Subcutaneous preadipocyte (primary cell): ENCODE measurements around the gene ZNF324B. TPM values are rescaled to one million over a fixed set of nuclear protein-coding genes. Genes with fewer than 3 reads are reported as not detected.

Source experiments
- small RNA-seq: library from RNA; depleted of rRNA; stranded (forward); fragments of <200 nt; gene quantifications from one replicate; pipeline ENCODE3, GENCODE V24; 2012
- total RNA-seq: library from RNA; depleted of rRNA; stranded (reverse); fragments of >200 nt; gene quantifications from 2 replicates; pipeline ENCODE4 v1.2.3, GENCODE V29; 2012

ZNF324B gene
- total RNA-seq, result 11.8 and 14.5 TPM in 2 replicates

DNA sequence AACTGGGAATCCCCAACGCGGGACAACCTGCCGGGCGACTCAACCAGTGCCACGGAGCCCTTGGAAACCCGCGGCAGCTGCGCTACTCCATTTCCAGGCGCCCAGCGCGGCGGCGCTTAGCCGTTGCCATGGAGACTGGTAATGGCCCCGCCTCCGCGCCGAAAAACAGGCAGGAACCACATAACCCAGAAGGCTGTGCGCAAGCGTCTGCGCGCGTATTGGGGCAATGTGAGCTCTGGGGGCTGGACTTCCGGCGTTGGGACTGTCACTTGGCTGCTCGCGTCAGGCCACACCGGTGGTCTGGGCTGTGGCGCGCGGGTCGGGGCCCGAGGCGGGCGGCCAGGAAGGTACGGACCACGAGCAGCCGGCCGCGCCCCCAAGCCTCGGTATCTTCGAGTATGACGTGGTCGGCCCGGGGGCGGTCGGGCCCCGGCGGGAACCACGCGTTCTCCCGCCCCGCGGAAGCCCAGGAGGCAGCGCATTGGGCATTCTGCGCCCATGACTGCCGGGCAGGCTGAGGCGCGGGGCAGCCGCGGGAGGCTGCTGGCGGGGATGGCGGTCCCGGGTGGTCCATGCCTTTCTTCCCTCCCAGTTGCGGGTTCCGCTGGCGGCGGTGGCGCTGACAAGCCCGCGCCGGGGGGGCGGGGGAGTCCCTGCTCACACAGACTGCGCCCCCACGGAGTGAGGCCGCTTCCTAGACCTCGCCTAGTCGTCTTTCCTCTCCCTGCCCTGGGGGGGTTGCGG is at the start of gene ZNF324B:
ZNF324B (plus strand) TSS at position 265 of the 744 bp plus-strand sequence. CDS start 2,080 bp downstream, outside the sequence.

DNA sequence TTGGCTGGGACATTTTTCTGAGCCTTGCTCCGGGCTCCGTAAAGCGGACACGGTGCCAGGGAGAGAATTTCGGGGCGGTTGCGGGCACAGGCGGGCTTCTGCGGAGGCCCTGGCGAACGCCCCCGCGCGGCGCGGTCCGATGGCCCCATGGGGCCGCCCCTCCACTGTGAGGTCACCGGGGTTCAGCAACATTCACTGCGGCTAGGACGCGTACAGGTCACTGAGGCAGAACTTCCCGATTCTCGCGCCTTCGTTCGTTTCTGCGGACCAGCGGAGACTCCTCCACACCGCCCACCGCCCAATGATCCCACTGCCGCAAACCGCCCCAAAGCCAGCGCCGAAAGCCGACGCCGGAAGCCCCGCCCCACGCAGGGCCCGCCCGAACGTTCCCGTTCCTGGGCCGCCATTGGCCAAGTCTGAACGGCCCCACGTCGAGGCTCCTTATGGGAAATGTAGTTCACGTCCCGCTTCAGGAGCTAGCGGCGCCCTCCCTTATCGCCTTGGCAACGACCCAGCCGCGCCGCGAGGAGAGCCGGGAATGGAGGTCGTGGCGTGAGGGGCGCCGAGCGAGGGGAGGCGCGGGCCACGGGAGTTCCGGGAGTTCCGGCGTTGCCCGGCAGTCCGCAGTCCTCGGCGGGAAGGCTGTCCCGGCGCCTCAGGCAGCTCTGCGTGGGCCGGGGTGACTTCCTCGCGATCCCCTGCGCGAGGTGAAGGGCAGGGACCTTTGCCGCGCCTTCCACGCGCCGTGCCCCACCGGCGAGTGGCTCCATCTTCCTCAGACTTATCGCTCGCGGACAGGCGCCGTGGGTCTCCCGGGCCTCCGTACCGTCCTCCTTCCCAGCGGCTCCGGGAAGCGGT is 43.0 kb upstream of the ZNF324B start, which contains the start of gene ZNF584:
ZNF584 (plus strand) TSS at position 498 of the 858 bp plus-strand sequence. CDS start 499 bp downstream, outside the sequence.

DNA sequence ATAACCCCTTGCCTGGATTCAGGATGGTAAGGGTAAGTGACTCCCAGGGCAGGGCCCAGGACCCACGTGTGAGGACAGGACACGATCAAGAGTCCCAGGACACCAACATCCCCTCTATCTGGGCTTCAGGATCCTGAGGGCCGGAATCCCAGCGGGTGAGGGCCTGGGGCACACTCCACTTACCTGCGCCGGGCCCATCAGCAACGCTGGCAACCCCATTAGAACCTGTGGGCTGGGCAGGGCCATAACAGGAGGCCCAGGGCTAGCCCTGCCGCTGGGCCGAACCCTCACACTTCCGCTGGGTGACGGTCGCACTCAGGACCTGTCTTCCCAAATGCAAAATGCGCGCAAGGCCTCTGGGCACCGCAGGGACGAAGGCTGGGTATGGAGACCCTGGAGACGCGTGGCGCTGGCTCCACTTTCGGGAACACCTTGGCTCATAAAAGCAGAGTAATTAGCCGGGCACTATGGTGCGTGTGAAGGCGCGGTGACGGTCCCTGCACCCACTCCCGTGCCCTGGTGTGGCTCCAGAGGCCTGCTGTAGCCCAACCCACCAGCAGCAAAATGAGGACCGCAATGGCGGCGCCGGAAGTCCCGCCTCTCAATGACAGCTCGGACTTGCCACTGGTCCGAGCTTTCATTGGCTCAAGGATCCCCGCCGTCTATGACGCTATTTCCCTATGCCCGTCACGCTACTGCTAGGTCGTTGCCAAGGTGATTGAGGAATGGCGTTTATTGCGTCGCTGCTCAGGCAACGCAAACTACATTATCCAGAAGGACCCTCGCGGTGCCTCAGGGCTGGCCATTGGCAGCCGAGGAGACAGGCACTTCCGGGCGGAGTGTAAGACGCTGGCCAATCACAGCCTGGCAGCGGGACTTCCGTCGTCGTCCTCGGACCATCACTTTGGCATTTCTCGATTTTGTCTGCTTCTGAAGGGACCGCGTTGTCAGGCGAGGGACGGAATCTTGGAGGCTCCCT is 11.6 kb upstream of the ZNF324B start, which contains the start of gene ZNF132:
ZNF132 (minus strand) TSS at position 578 of the 979 bp plus-strand sequence; CDS start at position 246, 332 bp downstream.

DNA sequence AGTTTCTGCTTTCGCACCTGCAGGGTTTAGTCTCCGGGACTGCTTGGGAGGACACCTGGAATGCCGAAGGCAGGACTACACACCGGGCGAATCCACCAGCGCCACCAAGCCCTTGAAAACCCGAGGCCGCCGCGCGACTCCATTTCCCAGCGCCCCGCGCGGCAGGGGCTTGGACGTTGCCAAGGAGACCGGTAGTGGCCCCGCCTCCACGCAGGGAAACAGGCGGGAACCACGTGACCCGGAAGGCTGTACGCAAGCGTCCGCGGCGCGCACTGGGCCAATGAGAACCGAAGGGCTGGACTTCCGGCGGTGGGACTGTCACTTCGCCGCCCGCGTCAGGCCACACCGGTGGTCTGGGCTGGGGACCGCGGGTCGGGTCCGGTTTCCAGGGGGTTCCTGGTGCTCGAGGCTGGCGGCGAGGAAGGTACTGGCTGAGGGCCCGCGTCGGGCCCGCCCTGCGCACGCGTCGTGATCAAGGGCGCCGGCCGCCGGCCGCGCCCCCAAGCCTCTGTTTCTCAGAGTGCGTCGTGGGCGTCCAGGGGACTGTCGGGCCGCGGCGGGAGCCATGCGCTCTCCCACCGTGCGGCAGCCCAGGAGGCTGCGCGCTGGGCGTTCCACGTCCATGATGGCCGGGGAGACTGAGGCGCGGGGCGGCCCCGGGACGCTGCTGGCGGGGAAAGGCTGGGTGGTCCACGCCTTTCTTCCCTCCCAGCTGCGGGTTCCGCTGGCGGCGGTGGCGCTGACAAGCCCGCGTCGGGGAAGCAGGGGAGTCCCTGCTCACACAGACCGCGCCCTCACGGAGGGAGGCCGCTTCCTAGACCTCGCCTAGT is 15.6 kb downstream of the ZNF324B start, which contains the start of gene ZNF324:
ZNF324 (plus strand) TSS at position 321 of the 830 bp plus-strand sequence. CDS start 2,106 bp downstream, outside the sequence.

DNA sequence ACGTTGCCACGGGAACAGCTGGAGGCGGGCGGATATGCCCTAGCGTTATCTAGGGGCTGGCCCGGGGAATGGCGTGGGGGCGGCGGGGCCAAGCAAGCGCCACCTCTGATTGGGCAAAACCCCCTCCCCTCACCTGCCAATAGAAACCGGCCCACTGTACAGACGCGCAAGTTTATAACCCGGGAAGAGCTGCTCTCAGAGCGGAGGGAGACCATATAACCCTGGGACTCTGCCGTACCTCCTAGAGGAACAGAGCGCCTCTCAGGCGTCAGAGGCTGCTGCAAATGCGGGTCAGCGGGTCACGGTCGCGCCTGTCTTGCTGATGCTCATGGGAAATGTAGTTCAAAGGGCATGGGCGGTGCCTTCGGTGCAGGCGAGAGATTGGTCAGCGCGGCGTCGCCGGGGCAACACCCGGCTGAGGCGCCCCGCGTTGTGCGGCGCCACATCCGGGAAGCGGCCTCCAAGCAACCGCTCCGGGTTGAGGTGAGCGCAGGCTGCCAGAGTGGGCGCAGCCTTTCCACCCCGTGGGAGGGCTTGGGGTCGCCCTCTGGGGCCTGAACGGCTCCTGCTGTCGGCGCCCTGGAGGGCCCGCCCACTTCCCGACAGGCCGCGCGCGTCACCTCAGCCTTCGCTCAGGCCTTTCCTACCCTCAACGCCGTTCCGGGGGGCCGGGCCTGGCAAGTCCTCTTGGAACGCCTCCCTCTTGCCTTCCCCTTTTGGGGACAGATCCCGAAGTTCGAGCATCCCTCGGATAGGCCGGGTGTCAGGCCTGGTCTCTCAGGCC is 24.5 kb downstream of the ZNF324B start, which contains the start of gene ZNF446:
ZNF446 (plus strand) TSS at position 639 of the 784 bp plus-strand sequence. CDS start 867 bp downstream, outside the sequence.

Small RNA genes lying within 50 kb of the gene (small RNA-seq; reads per million reads assigned to genes)
- gene RN7SL693P, result not detected
- not detected for gene RNU6-1337P

Other genes starting within 250 kb of the ZNF324B start
- 17.3 and 33.0 TPM in 2 replicates for gene ZNF544, start 222.7 kb upstream of the ZNF324B start, total RNA-seq
- 6.2 and 8.2 TPM in 2 replicates for gene ZNF8, start 172.7 kb upstream of the ZNF324B start, total RNA-seq
- gene ERVK3-1, start 146.2 kb upstream of the ZNF324B start, total RNA-seq, result 23.1 and 27.0 TPM in 2 replicates
- 3.3 and 4.1 TPM in 2 replicates for gene ZSCAN22, start 124.6 kb upstream of the ZNF324B start, total RNA-seq
- gene A1BG, start 98.1 kb upstream of the ZNF324B start, total RNA-seq, result 1.4 and 1.5 TPM in 2 replicates
- gene ZNF497, start 88.9 kb upstream of the ZNF324B start, total RNA-seq, result 0.73 and 0.78 TPM in 2 replicates
- 2.2 and 2.5 TPM in 2 replicates for gene ZNF837, start 70.6 kb upstream of the ZNF324B start, total RNA-seq
- 1,563 and 2,739 TPM in 2 replicates for gene RPS5, start 64.4 kb upstream of the ZNF324B start, total RNA-seq
- 0.37 and 0.59 TPM in 2 replicates for gene RNF225, start 56.0 kb upstream of the ZNF324B start, total RNA-seq
- 16.5 and 20.9 TPM in 2 replicates for gene ZNF584, start 43.0 kb upstream of the ZNF324B start, total RNA-seq
- 7.0 and 7.2 TPM in 2 replicates for gene ZNF132, start 11.5 kb upstream of the ZNF324B start, total RNA-seq
- 13.9 and 16.2 TPM in 2 replicates for gene ZNF324, start 15.5 kb downstream of the ZNF324B start, total RNA-seq
- gene ZNF446, start 24.7 kb downstream of the ZNF324B start, total RNA-seq, result 9.0 and 12.9 TPM in 2 replicates
- gene SLC27A5, start 60.4 kb downstream of the ZNF324B start, total RNA-seq, result 4.3 and 5.1 TPM in 2 replicates
- 7.0 and 7.4 TPM in 2 replicates for gene ZBTB45, start 68.2 kb downstream of the ZNF324B start, total RNA-seq
- 362 and 460 TPM in 2 replicates for gene TRIM28, start 92.4 kb downstream of the ZNF324B start, total RNA-seq
- gene CHMP2A, start 103.5 kb downstream of the ZNF324B start, total RNA-seq, result 80.5 and 113 TPM in 2 replicates
- gene UBE2M, start 107.0 kb downstream of the ZNF324B start, total RNA-seq, result 73.5 TPM in 2 replicates
- 21.3 and 22.9 TPM in 2 replicates for gene MZF1, start 121.7 kb downstream of the ZNF324B start, total RNA-seq